GM21423 (cell line): ENCODE data around the gene COPB2.
A peak's percentile ranks its signal among the peaks of the same experiment; 100 is the strongest.
"Not testable (repeated sequence)": the region's sequence is repeated elsewhere in the genome, so short reads cannot be mapped to it uniquely, and the experiment has no call there.

ENCODE experiments used
- ATAC-seq: cut with Tn5 transposase; IDR thresholded peaks from one replicate; pipeline ENCODE4 v1.9.1; 2021; ENCODE audit warnings: mild to moderate bottlenecking, moderate library complexity; ENCODE audit not compliant: unreplicated experiment

The COPB2 gene

GRCh38 chr3:139380575-139380974, 8.9 kb downstream of the COPB2 start:
- ATAC-seq = no peak

- ATAC-seq = no peak
These were observed 10.7 kb downstream of the COPB2 start for GRCh38 chr3:139378587-139379241.

- no peak for ATAC-seq
These were observed 12.1 kb downstream of the COPB2 start for GRCh38 chr3:139377378-139377777.

- no peak for ATAC-seq
These were observed 15.3 kb downstream of the COPB2 start for GRCh38 chr3:139374099-139374498.

- ATAC-seq = no peak
These were observed 24.9 kb downstream of the COPB2 start for GRCh38 chr3:139364549-139364948.

- no peak for ATAC-seq
These were observed 28.2 kb downstream of the COPB2 start for GRCh38 chr3:139361276-139361675.

GRCh38 chr3:139358841-139359562, 30.4 kb downstream of the COPB2 start:
- no peak for ATAC-seq

- no peak for ATAC-seq
These were observed 31.5 kb downstream of the COPB2 start for GRCh38 chr3:139357899-139358298.

GRCh38 chr3:139355891-139356290, 33.6 kb downstream of the COPB2 start:
- no peak for ATAC-seq

- ATAC-seq = no peak
These were observed 34.0 kb downstream of the COPB2 start for GRCh38 chr3:139355476-139355875.

- ATAC-seq = no peak
These were observed 34.8 kb downstream of the COPB2 start for GRCh38 chr3:139354661-139355060.

GRCh38 chr3:139353920-139354556, 35.4 kb downstream of the COPB2 start:
- ATAC-seq = no peak

GRCh38 chr3:139346771-139347170, 42.7 kb downstream of the COPB2 start:
- no peak for ATAC-seq

GRCh38 chr3:139343895-139344856, 45.3 kb downstream of the COPB2 start, which contains the start of gene MRPS22:
TSS of gene MRPS22 (plus strand) at chr3:139344020. CDS start at chr3:139344027, 7 bp downstream.
- ATAC-seq = peak; percentile 98

GRCh38 chr3:139342054-139342453, 47.4 kb downstream of the COPB2 start:
- ATAC-seq = no peak

- no peak for ATAC-seq
These were observed 48.7 kb downstream of the COPB2 start for GRCh38 chr3:139340784-139341183.

- no peak for ATAC-seq
These were observed 50.1 kb downstream of the COPB2 start for GRCh38 chr3:139339219-139339906.

GRCh38 chr3:139338405-139338804, 51.0 kb downstream of the COPB2 start:
- ATAC-seq = no peak

GRCh38 chr3:139334675-139335074, 54.8 kb downstream of the COPB2 start:
- not testable (repeated sequence) for ATAC-seq

- ATAC-seq = no peak
These were observed 57.4 kb downstream of the COPB2 start for GRCh38 chr3:139332092-139332491.
